GM12878 (cell line): ENCODE data around the gene ACADVL. TPM values are rescaled to one million over a fixed set of nuclear protein-coding genes. Genes with fewer than 3 reads are reported as not detected.

ENCODE experiments used
- CHD4 ChIP-seq: fragments of 200-600 bp; sonication (generic); IDR thresholded peaks from 2 replicates; pipeline ENCODE4 v1.6.1; 2016; ENCODE audit warnings: mild to moderate bottlenecking
- EGR1 ChIP-seq, 2 experiments: IDR thresholded peaks; 1 replicate in 1 of 2; 2 replicates in 1 of 2; pipeline ENCODE4 v1.6.1; 2011 to 2012; ENCODE audit warnings: low read depth in 2 of 2, low read length in 2 of 2, borderline replicate concordance in 1 of 2, mild to moderate bottlenecking in 1 of 2, moderate library complexity in 1 of 2
- ETV6 ChIP-seq, 2 experiments: fragments of 450-650 bp in 1 of 2; IDR thresholded peaks in 1 of 2; conservative IDR thresholded peaks in 1 of 2; 2 replicates each; pipeline ENCODE4 v1.6.1; 2014; ENCODE audit warnings: antibody characterized with exemption in 1 of 2, borderline replicate concordance in 1 of 2, low read depth in 1 of 2, mild to moderate bottlenecking in 1 of 2, moderate library complexity in 1 of 2
- FOS ChIP-seq: IDR thresholded peaks from 3 replicates; pipeline ENCODE4 v1.6.1; 2011; ENCODE audit warnings: borderline replicate concordance; ENCODE audit not compliant: insufficient read length; ENCODE audit errors: extremely low read depth
- HDGF ChIP-seq: fragments of 450-650 bp; IDR thresholded peaks from 2 replicates; pipeline ENCODE4 v1.6.1; 2016; ENCODE audit warnings: antibody characterized with exemption
- PML ChIP-seq: IDR thresholded peaks from 2 replicates; pipeline ENCODE4 v1.6.1; 2012; ENCODE audit warnings: low read length, inconsistent platforms
- POLR2AphosphoS5 ChIP-seq: IDR thresholded peaks from 2 replicates; pipeline ENCODE4 v1.6.1; 2011; ENCODE audit warnings: mild to moderate bottlenecking, low read length, inconsistent platforms
- RBBP5 ChIP-seq: fragments of 200-600 bp; sonication (generic); conservative IDR thresholded peaks from 2 replicates; pipeline ENCODE4 v1.6.1; 2016
- SREBF2 ChIP-seq: IDR thresholded peaks from 2 replicates; pipeline ENCODE4 v1.6.1; 2012; ENCODE audit warnings: mild to moderate bottlenecking, low read length
- TBL1XR1 ChIP-seq: IDR thresholded peaks from 2 replicates; pipeline ENCODE4 v1.6.1; 2012; ENCODE audit warnings: low read depth, low read length, improper control_type of control experiment
- TCF12 ChIP-seq: IDR thresholded peaks from 2 replicates; pipeline ENCODE4 v1.6.1; 2011; ENCODE audit warnings: low read depth, mild to moderate bottlenecking, low read length
- TCF3 ChIP-seq: IDR thresholded peaks from 2 replicates; pipeline ENCODE4 v1.6.1; 2012; ENCODE audit warnings: low read depth, mild to moderate bottlenecking, low read length, borderline replicate concordance; ENCODE audit not compliant: insufficient read depth
- polyA plus RNA-seq, 11 experiments: library from polyadenylated mRNA; depleted of rRNA in 4 of 11; unstranded in 6 of 11; stranded (reverse) in 5 of 11; fragments of >200 nt; fragmentation: Nextera tagmentation in 4 of 11; fragmentation: Illumina TruSeq in 1 of 11; extraction: Ambion mirVana in 4 of 11; extraction: Trizol in 1 of 11; gene quantifications; 1 replicate in 1 of 11; 2 replicates in 10 of 11; pipeline versions ENCODE4 v1.2.1 to v1.2.3, GENCODE V29; 2011 to 2016; ENCODE audit warnings: inconsistent platforms in 2 of 11, missing spikeins in 2 of 11, low read depth in 1 of 11
- total RNA-seq, 4 experiments: library from RNA; depleted of rRNA in 3 of 4; stranded (reverse); fragments of >200 nt in 3 of 4; fragmentation: Illumina TruSeq in 1 of 4; extraction: Trizol in 1 of 4; gene quantifications; 2 replicates each; pipeline versions ENCODE4 v1.2.1 to v1.2.3, GENCODE V29; 2013 to 2021
- TF ChIP-seq, protein P1 (sequence below): fragments of 450-650 bp; IDR thresholded peaks from 2 replicates; pipeline ENCODE4 v1.6.1; 2017; ENCODE audit warnings: mild to moderate bottlenecking, low read depth, inconsistent platforms; ENCODE audit not compliant: poor library complexity, severe bottlenecking
- TF ChIP-seq, protein P2 (sequence below): fragments of 450-650 bp; IDR thresholded peaks from 2 replicates; pipeline ENCODE4 v1.6.1; 2017; ENCODE audit warnings: mild to moderate bottlenecking, moderate library complexity
- TF ChIP-seq, protein P3 (sequence below): IDR thresholded peaks from 2 replicates; pipeline ENCODE4 v1.6.1; 2012; ENCODE audit warnings: low read depth, low read length, improper control_type of control experiment
- TF ChIP-seq, protein P4 (sequence below): fragments of 450-650 bp; IDR thresholded peaks from 2 replicates; pipeline ENCODE4 v1.6.1; 2017; ENCODE audit warnings: borderline replicate concordance
- TF ChIP-seq, protein P5 (sequence below): IDR thresholded peaks from 2 replicates; pipeline ENCODE4 v1.6.1; 2011; ENCODE audit warnings: mild to moderate bottlenecking, low read depth, low read length, moderate library complexity; ENCODE audit not compliant: insufficient replicate concordance
- TF ChIP-seq, protein P6 (sequence below): IDR thresholded peaks from 2 replicates; pipeline ENCODE4 v1.6.1; 2012; ENCODE audit warnings: mild to moderate bottlenecking, low read depth, low read length

Gene ACADVL
- total and polyA plus RNA-seq, 10 of the 15 experiments (the other 5 are each of a cell fraction or from before 2014, with no cell fraction given) = 25.4 to 232 (median 180) TPM

DNA sequence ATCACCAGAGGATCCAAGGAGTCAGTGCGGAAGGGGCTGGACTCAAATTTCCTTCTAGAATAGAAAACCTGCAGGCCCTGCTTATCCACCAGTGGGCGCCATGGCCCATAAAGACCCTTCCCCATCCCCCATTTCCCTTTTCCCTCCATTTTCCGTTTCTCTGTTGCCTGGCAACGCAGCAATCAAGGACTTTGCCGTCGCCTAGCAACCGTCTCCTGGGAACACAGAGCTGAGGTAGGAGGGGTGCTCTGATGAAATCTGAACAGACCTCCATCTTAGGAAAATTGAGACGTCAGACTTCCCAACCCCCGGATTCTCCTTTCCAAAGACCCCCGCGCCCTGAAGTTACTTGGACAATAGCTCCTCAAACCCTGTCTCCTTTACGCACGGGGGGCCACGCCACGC is 5.8 kb upstream of the ACADVL start (continued):
- no peak for TF ChIP-seq SREBF2
- no peak for TF ChIP-seq HDGF
- TF ChIP-seq EGR1 (IDR thresholded peaks at IDR 0.05; ENCODE audit: borderline replicate concordance in 1 of 2, low read depth in 2 of 2, low read length in 2 of 2) = no peak
- TF ChIP-seq CHD4 = no peak
- TF ChIP-seq, protein P1, sequence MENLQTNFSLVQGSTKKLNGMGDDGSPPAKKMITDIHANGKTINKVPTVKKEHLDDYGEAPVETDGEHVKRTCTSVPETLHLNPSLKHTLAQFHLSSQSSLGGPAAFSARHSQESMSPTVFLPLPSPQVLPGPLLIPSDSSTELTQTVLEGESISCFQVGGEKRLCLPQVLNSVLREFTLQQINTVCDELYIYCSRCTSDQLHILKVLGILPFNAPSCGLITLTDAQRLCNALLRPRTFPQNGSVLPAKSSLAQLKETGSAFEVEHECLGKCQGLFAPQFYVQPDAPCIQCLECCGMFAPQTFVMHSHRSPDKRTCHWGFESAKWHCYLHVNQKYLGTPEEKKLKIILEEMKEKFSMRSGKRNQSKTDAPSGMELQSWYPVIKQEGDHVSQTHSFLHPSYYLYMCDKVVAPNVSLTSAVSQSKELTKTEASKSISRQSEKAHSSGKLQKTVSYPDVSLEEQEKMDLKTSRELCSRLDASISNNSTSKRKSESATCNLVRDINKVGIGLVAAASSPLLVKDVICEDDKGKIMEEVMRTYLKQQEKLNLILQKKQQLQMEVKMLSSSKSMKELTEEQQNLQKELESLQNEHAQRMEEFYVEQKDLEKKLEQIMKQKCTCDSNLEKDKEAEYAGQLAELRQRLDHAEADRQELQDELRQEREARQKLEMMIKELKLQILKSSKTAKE = no peak
- no peak for TF ChIP-seq TBL1XR1
- no peak for TF ChIP-seq FOS
- no peak for TF ChIP-seq TCF3
- no peak for TF ChIP-seq POLR2AphosphoS5
- TF ChIP-seq, protein P2, sequence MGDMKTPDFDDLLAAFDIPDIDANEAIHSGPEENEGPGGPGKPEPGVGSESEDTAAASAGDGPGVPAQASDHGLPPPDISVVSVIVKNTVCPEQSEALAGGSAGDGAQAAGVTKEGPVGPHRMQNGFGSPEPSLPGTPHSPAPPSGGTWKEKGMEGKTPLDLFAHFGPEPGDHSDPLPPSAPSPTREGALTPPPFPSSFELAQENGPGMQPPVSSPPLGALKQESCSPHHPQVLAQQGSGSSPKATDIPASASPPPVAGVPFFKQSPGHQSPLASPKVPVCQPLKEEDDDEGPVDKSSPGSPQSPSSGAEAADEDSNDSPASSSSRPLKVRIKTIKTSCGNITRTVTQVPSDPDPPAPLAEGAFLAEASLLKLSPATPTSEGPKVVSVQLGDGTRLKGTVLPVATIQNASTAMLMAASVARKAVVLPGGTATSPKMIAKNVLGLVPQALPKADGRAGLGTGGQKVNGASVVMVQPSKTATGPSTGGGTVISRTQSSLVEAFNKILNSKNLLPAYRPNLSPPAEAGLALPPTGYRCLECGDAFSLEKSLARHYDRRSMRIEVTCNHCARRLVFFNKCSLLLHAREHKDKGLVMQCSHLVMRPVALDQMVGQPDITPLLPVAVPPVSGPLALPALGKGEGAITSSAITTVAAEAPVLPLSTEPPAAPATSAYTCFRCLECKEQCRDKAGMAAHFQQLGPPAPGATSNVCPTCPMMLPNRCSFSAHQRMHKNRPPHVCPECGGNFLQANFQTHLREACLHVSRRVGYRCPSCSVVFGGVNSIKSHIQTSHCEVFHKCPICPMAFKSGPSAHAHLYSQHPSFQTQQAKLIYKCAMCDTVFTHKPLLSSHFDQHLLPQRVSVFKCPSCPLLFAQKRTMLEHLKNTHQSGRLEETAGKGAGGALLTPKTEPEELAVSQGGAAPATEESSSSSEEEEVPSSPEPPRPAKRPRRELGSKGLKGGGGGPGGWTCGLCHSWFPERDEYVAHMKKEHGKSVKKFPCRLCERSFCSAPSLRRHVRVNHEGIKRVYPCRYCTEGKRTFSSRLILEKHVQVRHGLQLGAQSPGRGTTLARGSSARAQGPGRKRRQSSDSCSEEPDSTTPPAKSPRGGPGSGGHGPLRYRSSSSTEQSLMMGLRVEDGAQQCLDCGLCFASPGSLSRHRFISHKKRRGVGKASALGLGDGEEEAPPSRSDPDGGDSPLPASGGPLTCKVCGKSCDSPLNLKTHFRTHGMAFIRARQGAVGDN = no peak
- TF ChIP-seq TCF12 = no peak
- TF ChIP-seq ETV6 (conservative IDR thresholded peaks at IDR 0.05 in 1 of 2, IDR thresholded peaks at IDR 0.05 in 1 of 2; ENCODE audit: borderline replicate concordance in 1 of 2, low read depth in 1 of 2) = no peak
- TF ChIP-seq, protein P3, sequence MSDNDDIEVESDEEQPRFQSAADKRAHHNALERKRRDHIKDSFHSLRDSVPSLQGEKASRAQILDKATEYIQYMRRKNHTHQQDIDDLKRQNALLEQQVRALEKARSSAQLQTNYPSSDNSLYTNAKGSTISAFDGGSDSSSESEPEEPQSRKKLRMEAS = no peak
- no peak for TF ChIP-seq RBBP5
- TF ChIP-seq, protein P4, sequence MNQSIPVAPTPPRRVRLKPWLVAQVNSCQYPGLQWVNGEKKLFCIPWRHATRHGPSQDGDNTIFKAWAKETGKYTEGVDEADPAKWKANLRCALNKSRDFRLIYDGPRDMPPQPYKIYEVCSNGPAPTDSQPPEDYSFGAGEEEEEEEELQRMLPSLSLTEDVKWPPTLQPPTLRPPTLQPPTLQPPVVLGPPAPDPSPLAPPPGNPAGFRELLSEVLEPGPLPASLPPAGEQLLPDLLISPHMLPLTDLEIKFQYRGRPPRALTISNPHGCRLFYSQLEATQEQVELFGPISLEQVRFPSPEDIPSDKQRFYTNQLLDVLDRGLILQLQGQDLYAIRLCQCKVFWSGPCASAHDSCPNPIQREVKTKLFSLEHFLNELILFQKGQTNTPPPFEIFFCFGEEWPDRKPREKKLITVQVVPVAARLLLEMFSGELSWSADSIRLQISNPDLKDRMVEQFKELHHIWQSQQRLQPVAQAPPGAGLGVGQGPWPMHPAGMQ = no peak
- no peak for TF ChIP-seq PML
- TF ChIP-seq, protein P5, sequence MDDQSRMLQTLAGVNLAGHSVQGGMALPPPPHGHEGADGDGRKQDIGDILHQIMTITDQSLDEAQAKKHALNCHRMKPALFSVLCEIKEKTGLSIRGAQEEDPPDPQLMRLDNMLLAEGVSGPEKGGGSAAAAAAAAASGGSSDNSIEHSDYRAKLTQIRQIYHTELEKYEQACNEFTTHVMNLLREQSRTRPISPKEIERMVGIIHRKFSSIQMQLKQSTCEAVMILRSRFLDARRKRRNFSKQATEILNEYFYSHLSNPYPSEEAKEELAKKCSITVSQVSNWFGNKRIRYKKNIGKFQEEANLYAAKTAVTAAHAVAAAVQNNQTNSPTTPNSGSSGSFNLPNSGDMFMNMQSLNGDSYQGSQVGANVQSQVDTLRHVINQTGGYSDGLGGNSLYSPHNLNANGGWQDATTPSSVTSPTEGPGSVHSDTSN = no peak
- TF ChIP-seq, protein P6, sequence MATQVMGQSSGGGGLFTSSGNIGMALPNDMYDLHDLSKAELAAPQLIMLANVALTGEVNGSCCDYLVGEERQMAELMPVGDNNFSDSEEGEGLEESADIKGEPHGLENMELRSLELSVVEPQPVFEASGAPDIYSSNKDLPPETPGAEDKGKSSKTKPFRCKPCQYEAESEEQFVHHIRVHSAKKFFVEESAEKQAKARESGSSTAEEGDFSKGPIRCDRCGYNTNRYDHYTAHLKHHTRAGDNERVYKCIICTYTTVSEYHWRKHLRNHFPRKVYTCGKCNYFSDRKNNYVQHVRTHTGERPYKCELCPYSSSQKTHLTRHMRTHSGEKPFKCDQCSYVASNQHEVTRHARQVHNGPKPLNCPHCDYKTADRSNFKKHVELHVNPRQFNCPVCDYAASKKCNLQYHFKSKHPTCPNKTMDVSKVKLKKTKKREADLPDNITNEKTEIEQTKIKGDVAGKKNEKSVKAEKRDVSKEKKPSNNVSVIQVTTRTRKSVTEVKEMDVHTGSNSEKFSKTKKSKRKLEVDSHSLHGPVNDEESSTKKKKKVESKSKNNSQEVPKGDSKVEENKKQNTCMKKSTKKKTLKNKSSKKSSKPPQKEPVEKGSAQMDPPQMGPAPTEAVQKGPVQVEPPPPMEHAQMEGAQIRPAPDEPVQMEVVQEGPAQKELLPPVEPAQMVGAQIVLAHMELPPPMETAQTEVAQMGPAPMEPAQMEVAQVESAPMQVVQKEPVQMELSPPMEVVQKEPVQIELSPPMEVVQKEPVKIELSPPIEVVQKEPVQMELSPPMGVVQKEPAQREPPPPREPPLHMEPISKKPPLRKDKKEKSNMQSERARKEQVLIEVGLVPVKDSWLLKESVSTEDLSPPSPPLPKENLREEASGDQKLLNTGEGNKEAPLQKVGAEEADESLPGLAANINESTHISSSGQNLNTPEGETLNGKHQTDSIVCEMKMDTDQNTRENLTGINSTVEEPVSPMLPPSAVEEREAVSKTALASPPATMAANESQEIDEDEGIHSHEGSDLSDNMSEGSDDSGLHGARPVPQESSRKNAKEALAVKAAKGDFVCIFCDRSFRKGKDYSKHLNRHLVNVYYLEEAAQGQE = no peak
